GM18951 (cell line): ENCODE results near the gene LORICRIN.
"Not testable (repeated sequence)": the region's sequence is repeated elsewhere in the genome, so short reads cannot be mapped to it uniquely, and the experiment has no call there.

Experiments used
- POLR2A ChIP-seq: IDR thresholded peaks from 4 replicates; pipeline ENCODE4 v1.6.1; 2011; ENCODE audit warnings: mild to moderate bottlenecking; ENCODE audit not compliant: insufficient read length, insufficient read depth; ENCODE audit errors: extremely low read depth
- in situ Hi-C: fragments of 300-500 bp; cut with MboI; formaldehyde crosslinking; loops from one replicate; pipeline ENCODE4 v1.12.0; 2022; ENCODE audit warnings: low sequenced_read_pairs, mixed read lengths, inconsistent platforms; ENCODE audit not compliant: unreplicated experiment

The LORICRIN gene

GRCh38 chr1:153259387-153259786 lies at the start of gene LORICRIN:
LORICRIN (plus strand) TSS chr1:153259687; CDS start chr1:153260950, 1,263 bp downstream.
- in situ Hi-C loops, result no loop called here

GRCh38 chr1:153210206-153210605 lies 49.3 kb upstream of the LORICRIN start:
- TF ChIP-seq POLR2A, result no peak
- in situ Hi-C loops, result no loop called here

More at GRCh38 chr1:153259387-153259786, at the start of gene LORICRIN:
- TF ChIP-seq POLR2A, result no peak

- no peak for TF ChIP-seq POLR2A
- in situ Hi-C loops, result no loop called here
These were observed 47.3 kb upstream of the LORICRIN start for GRCh38 chr1:153212201-153212600.

GRCh38 chr1:153213519-153213918 lies 46.0 kb upstream of the LORICRIN start:
- in situ Hi-C loops, result no loop called here
- TF ChIP-seq POLR2A, result no peak

GRCh38 chr1:153217212-153217611 lies 42.3 kb upstream of the LORICRIN start, which contains the start of gene PRR9:
PRR9 (plus strand) TSS chr1:153217584; CDS start chr1:153218145, 561 bp downstream.
- TF ChIP-seq POLR2A, result no peak
- in situ Hi-C loops, result no loop called here

- TF ChIP-seq POLR2A, result no peak
- in situ Hi-C loops, result no loop called here
These were observed 41.6 kb upstream of the LORICRIN start for GRCh38 chr1:153217744-153218416.

GRCh38 chr1:153220606-153221303 lies 38.7 kb upstream of the LORICRIN start:
- in situ Hi-C loops, result no loop called here

GRCh38 chr1:153223040-153223891 lies 36.2 kb upstream of the LORICRIN start:
- in situ Hi-C loops, result not testable (repeated sequence)

More at GRCh38 chr1:153220606-153221303, 38.7 kb upstream of the LORICRIN start:
- no peak for TF ChIP-seq POLR2A

GRCh38 chr1:153227810-153228209 lies 31.7 kb upstream of the LORICRIN start:
- in situ Hi-C loops, result no loop called here
- no peak for TF ChIP-seq POLR2A

- in situ Hi-C loops, result no loop called here
- no peak for TF ChIP-seq POLR2A
These were observed 31.0 kb upstream of the LORICRIN start for GRCh38 chr1:153228491-153228890.

GRCh38 chr1:153229076-153229829 lies 30.2 kb upstream of the LORICRIN start:
- in situ Hi-C loops, result not testable (repeated sequence)

GRCh38 chr1:153231363-153231762 lies 28.1 kb upstream of the LORICRIN start:
- no peak for TF ChIP-seq POLR2A
- in situ Hi-C loops, result no loop called here

GRCh38 chr1:153231785-153232184 lies 27.7 kb upstream of the LORICRIN start:
- TF ChIP-seq POLR2A, result no peak
- in situ Hi-C loops, result no loop called here
